GM20431 (cell line): ENCODE data around the gene B3GNT2.
"Not testable (repeated sequence)": the region's sequence is repeated elsewhere in the genome, so short reads cannot be mapped to it uniquely, and the experiment has no call there.

Experiments used
- in situ Hi-C: fragments of 300-500 bp; cut with MseI, MboI; formaldehyde crosslinking; loops from one replicate; pipeline ENCODE4 v1.15.0; 2020; ENCODE audit warnings: low sequenced_read_pairs; ENCODE audit not compliant: unreplicated experiment

Gene B3GNT2

GRCh38 chr2:62195421-62196277 lies at the start of gene B3GNT2:
B3GNT2 (plus strand) TSS chr2:62196115; CDS start chr2:62222221, 26,106 bp downstream.
- in situ Hi-C loops = no loop called here

GRCh38 chr2:62146790-62147189 lies 49.1 kb upstream of the B3GNT2 start:
- in situ Hi-C loops = not testable (repeated sequence)

GRCh38 chr2:62147610-62148301 lies 48.2 kb upstream of the B3GNT2 start:
- in situ Hi-C loops = no loop called here

- in situ Hi-C loops = no loop called here
Observed at GRCh38 chr2:62149708-62150107, 46.2 kb upstream of the B3GNT2 start.

GRCh38 chr2:62150597-62151305 lies 45.2 kb upstream of the B3GNT2 start:
- in situ Hi-C loops = no loop called here

GRCh38 chr2:62151306-62151638 lies 44.6 kb upstream of the B3GNT2 start:
- in situ Hi-C loops = no loop called here

GRCh38 chr2:62152000-62152399 lies 43.9 kb upstream of the B3GNT2 start:
- in situ Hi-C loops = no loop called here

GRCh38 chr2:62156861-62157496 lies 38.9 kb upstream of the B3GNT2 start:
- in situ Hi-C loops = no loop called here

GRCh38 chr2:62158444-62159121 lies 37.3 kb upstream of the B3GNT2 start:
- in situ Hi-C loops = no loop called here

- in situ Hi-C loops = not testable (repeated sequence)
Observed at GRCh38 chr2:62160691-62161090, 35.2 kb upstream of the B3GNT2 start.

GRCh38 chr2:62163106-62163831 lies 32.6 kb upstream of the B3GNT2 start:
- in situ Hi-C loops = no loop called here

GRCh38 chr2:62163834-62164233 lies 32.1 kb upstream of the B3GNT2 start:
- in situ Hi-C loops = no loop called here

GRCh38 chr2:62175728-62176127 lies 20.2 kb upstream of the B3GNT2 start:
- in situ Hi-C loops = no loop called here

- in situ Hi-C loops = no loop called here
Observed at GRCh38 chr2:62176801-62177200, 19.1 kb upstream of the B3GNT2 start.

- in situ Hi-C loops = no loop called here
Observed at GRCh38 chr2:62177392-62178049, 18.4 kb upstream of the B3GNT2 start.

GRCh38 chr2:62178741-62179271 lies 17.1 kb upstream of the B3GNT2 start:
- in situ Hi-C loops = no loop called here

- in situ Hi-C loops = no loop called here
Observed at GRCh38 chr2:62180975-62181374, 14.9 kb upstream of the B3GNT2 start.

- in situ Hi-C loops = no loop called here
Observed at GRCh38 chr2:62181843-62182242, 14.1 kb upstream of the B3GNT2 start.
